HepG2 (cell line): ENCODE data around the gene OR1S2. TPM values are rescaled to one million over a fixed set of nuclear protein-coding genes. Genes with fewer than 3 reads are reported as not detected.

Experiments
- ATAC-seq: fragments of 200-7000 bp; cut with Tn5 transposase; 3 replicates; pipeline ENCODE4 v1.9.1; 2020; ENCODE audit warnings: mild to moderate bottlenecking, moderate library complexity
- BruUV-seq: library from RNA; stranded (reverse); fragments of 400-500 nt; replicated peaks from 2 replicates; lab custom pipeline; 2021; lab: Mats Ljungman, UMichigan
- CTCF ChIA-PET: fragments of 300-600 bp; formaldehyde crosslinking; extraction: SDS; loops from one replicate; lab custom pipeline; 2021; ENCODE audit warnings: low total read pairs, inconsistent platforms, low intra/inter-chr PET ratio; lab: Yijun Ruan, JAX
- POLR2A ChIA-PET: fragments of 350-600 bp; sonication (Branson Sonifier 250); formaldehyde crosslinking; loops from one replicate; lab custom pipeline; 2020; ENCODE audit warnings: antibody characterized with exemption, inconsistent platforms; lab: Yijun Ruan, JAX
- DNase-seq: peaks from one replicate; pipeline ENCODE4 v3.0.0-alpha.2; 2015; ENCODE audit warnings: low spot score
- FAIRE-seq: peaks from 3 replicates; lab custom pipeline; 2011; peaks lifted over from hg19 to GRCh38; lab: Jason Lieb, UNC
- H2AFZ ChIP-seq: one replicate; pipeline ENCODE4 v1.6.1; 2011; ENCODE audit warnings: low read length, inconsistent platforms
- H3K27ac ChIP-seq: fragments of 300-600 bp; 3 replicates; pipeline ENCODE4 v1.8.0; 2011; ENCODE audit warnings: mixed run types, mild to moderate bottlenecking, mixed read lengths, low read length, inconsistent platforms; ENCODE audit not compliant: insufficient read depth; ENCODE audit errors: extremely low read length
- H3K27me3 ChIP-seq, 2 experiments: fragments of 200-600 bp in 1 of 2; 2 replicates in 1 of 2; 3 replicates in 1 of 2; pipeline versions ENCODE4 v1.6.0 to v1.8.0; 2011; ENCODE audit warnings: low read length in 2 of 2, mild to moderate bottlenecking in 2 of 2, moderate library complexity in 2 of 2, inconsistent platforms in 1 of 2; ENCODE audit not compliant: insufficient read depth in 2 of 2, control insufficient read depth in 1 of 2
- H3K36me3 ChIP-seq, 2 experiments: fragments of 200-600 bp in 1 of 2; replicated peaks in 1 of 2; 2 replicates in 1 of 2; 3 replicates in 1 of 2; pipeline versions ENCODE4 v1.5.1 to v1.8.0; 2011; ENCODE audit warnings: low read length in 2 of 2, inconsistent platforms in 1 of 2; ENCODE audit not compliant: insufficient read depth in 2 of 2, control insufficient read depth in 1 of 2
- H3K4me1 ChIP-seq: 2 replicates; pipeline ENCODE4 v1.5.1; 2012; ENCODE audit warnings: low read length, inconsistent platforms; ENCODE audit not compliant: insufficient read depth
- H3K4me2 ChIP-seq: 2 replicates; pipeline ENCODE4 v1.6.0; 2011; ENCODE audit warnings: low read depth, low read length, inconsistent platforms
- H3K4me3 ChIP-seq, 3 experiments: fragments of 200-600 bp in 1 of 3; sonication (generic), shearing (Covaris generic) in 1 of 3; replicated peaks in 1 of 3; 2 replicates each; pipeline ENCODE4 v1.5.1; 2011 to 2016; ENCODE audit warnings: low read length in 3 of 3, inconsistent platforms in 2 of 3, low read depth in 2 of 3, mild to moderate bottlenecking in 2 of 3, control low read depth in 1 of 3, mixed read lengths in 1 of 3; ENCODE audit not compliant: insufficient read depth in 1 of 3
- H3K79me2 ChIP-seq: one replicate; pipeline ENCODE4 v1.6.1; 2011; ENCODE audit warnings: low read length, inconsistent platforms; ENCODE audit not compliant: insufficient read depth
- H3K9ac ChIP-seq: 2 replicates; pipeline ENCODE4 v1.6.0; 2011; ENCODE audit warnings: mild to moderate bottlenecking, low read depth, low read length, inconsistent platforms; ENCODE audit not compliant: insufficient read depth
- H3K9me3 ChIP-seq: 2 replicates; pipeline ENCODE4 v1.5.1; 2012; ENCODE audit warnings: mild to moderate bottlenecking, low read length
- H4K20me1 ChIP-seq: 2 replicates; pipeline ENCODE4 v1.6.0; 2011; ENCODE audit warnings: inconsistent platforms, mild to moderate bottlenecking, low read length, moderate library complexity; ENCODE audit not compliant: insufficient read depth
- NFAT5 ChIP-seq: sonication (generic); formaldehyde crosslinking; IDR thresholded peaks from 2 replicates; pipeline ENCODE4 v1.4.0; 2020; ENCODE audit warnings: missing genetic modification reagents
- ZEB1 ChIP-seq: IDR thresholded peaks from 2 replicates; pipeline ENCODE4 v1.6.1; 2012; ENCODE audit warnings: mild to moderate bottlenecking, low read depth, inconsistent platforms; ENCODE audit not compliant: insufficient replicate concordance
- ZNF788 ChIP-seq: sonication (generic); formaldehyde crosslinking; IDR thresholded peaks from 2 replicates; pipeline ENCODE4 v1.5.0; 2020; ENCODE audit warnings: mild to moderate bottlenecking, missing genetic modification reagents, borderline replicate concordance
- WGBS: methylation state at CpG from one replicate; pipeline ENCODE4 v1.1.6; 2017; ENCODE audit warnings: low lambda C conversion rate; 5-methylcytosine and 5-hydroxymethylcytosine counted together
- in situ Hi-C: cut with HindIII; loops from 2 replicates; pipeline ENCODE4 v1.10.0; 2017; ENCODE audit warnings: low pct_unique_long_range_greater_than_20kb; ENCODE audit not compliant: extremely low pct_ligation_motif_present
- intact Hi-C: fragments of 100-400 bp; cut with micrococcal nuclease; formaldehyde crosslinking; loops from one replicate; pipeline ENCODE4 v1.10.0; 2022; ENCODE audit not compliant: unreplicated experiment
- polyA plus RNA-seq, 8 experiments: library from polyadenylated mRNA; depleted of rRNA in 3 of 8; stranded (reverse) in 7 of 8; unstranded in 1 of 8; fragments of >200 nt; fragmentation: Illumina TruSeq in 4 of 8; extraction: Trizol in 4 of 8; gene quantifications; 2 replicates each; pipeline versions ENCODE4 v1.2.1 to v1.2.3, GENCODE V29; 2011 to 2016; ENCODE audit warnings: low read depth in 4 of 8, missing spikeins in 1 of 8, mixed read lengths in 1 of 8; ENCODE audit not compliant: insufficient read depth in 1 of 8
- total RNA-seq, 5 experiments: library from RNA; depleted of rRNA; stranded (reverse); fragments of >200 nt; fragmentation: Illumina TruSeq; extraction: Trizol; gene quantifications; 2 replicates each; pipeline ENCODE4 v1.2.3, GENCODE V29; 2016; ENCODE audit warnings: low read depth in 1 of 5

Gene OR1S2
- total and polyA plus RNA-seq, 2 of the 13 experiments (the other 11 are each of a cell fraction or from before 2014, with no cell fraction given): not detected

DNA sequence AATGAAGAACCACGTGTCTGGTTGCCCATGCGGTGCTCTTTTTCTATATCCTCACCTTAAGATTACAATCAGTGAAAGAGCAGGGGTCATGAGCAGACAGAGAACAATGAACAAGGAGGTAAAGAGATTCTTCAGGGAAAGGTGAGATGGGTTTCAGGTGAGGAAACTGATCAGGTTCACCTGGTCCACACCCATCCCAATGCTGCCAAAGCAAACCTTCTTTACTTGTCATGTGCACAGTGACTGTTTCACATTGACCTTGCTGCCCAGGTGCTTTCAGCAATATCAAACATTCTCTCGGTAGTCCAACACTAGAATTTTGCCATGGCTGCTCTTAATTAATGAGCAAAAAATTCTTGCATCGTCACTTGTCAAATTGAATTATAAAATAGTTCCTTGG is 39.6 kb downstream of the OR1S2 start:
- peak overlapping the region; percentile 40; the same call in 1 of the 2 replicates for H3K4me2 ChIP-seq
- no peaks in the 10 kb centered on the region for H4K20me1 ChIP-seq
- in situ Hi-C loops (loop anchor here (25.0 kb wide), 1 partner anchor 323 kb away; no protein-coding TSS in a partner anchor), intact Hi-C loops (no loop called here)
- no peak overlapping the region for H2AFZ ChIP-seq
- H3K9me3 ChIP-seq: no peaks in the 10 kb centered on the region
- no peaks in the 10 kb centered on the region for H3K36me3 ChIP-seq
- H3K4me1 ChIP-seq: peaks cover 51% of the 10 kb centered on the region
- POLR2A ChIA-PET: interaction anchor here (1.3 kb wide), 1 partner anchor 385 kb away, joined by 3 read pairs; no protein-coding TSS in a partner anchor
- no peaks in the 10 kb centered on the region for H3K79me2 ChIP-seq
- BruUV-seq: no TSS peak
- H3K27me3 ChIP-seq: no peaks in the 10 kb centered on the region
- 0 out of 2 replicates have a peak, but pooled peaks have one; percentile 21 for TF ChIP-seq ZNF788
- no peak for TF ChIP-seq NFAT5
- peak; percentile 12 for TF ChIP-seq ZEB1
- H3K4me3 ChIP-seq: peak overlapping the region in 1 of 3 experiments; percentile 4; a peak in 1 of 6 replicates
- CTCF ChIA-PET: no interaction called here
- no peak overlapping the region for H3K9ac ChIP-seq
- 93% methylated on average over 4 of the region's 4 CpGs for WGBS
- peak overlapping the region; percentile 73 for H3K27ac ChIP-seq
- DNase-seq (no peak), FAIRE-seq (no peak), ATAC-seq (no peak)

Other genes starting within 250 kb of the OR1S2 start
- gene OR9Q1, start 180.3 kb downstream of the OR1S2 start, total RNA-seq (2016; rRNA removed; fragmentation: Illumina TruSeq; extraction: Trizol): not detected in 2 replicates
- gene OR9Q1, start 180.3 kb downstream of the OR1S2 start, polyA plus RNA-seq (2011; rRNA removed): not detected in 2 replicates
- not detected in 2 replicates for gene OR6Q1, start 173.2 kb downstream of the OR1S2 start, total RNA-seq (2016; rRNA removed; fragmentation: Illumina TruSeq; extraction: Trizol)
- gene OR6Q1, start 173.2 kb downstream of the OR1S2 start, polyA plus RNA-seq (2011; rRNA removed): not detected in 2 replicates
- not detected in 2 replicates for gene OR9I1, start 78.6 kb downstream of the OR1S2 start, total RNA-seq (2016; rRNA removed; fragmentation: Illumina TruSeq; extraction: Trizol)
- not detected in 2 replicates for gene OR9I1, start 78.6 kb downstream of the OR1S2 start, polyA plus RNA-seq (2011; rRNA removed)
- not detected in 2 replicates for gene OR9Q2, start 15.1 kb downstream of the OR1S2 start, total RNA-seq (2016; rRNA removed; fragmentation: Illumina TruSeq; extraction: Trizol)
- not detected in 2 replicates for gene OR9Q2, start 15.1 kb downstream of the OR1S2 start, polyA plus RNA-seq (2011; rRNA removed)
- gene OR1S1, start 8.6 kb upstream of the OR1S2 start, total RNA-seq (2016; rRNA removed; fragmentation: Illumina TruSeq; extraction: Trizol): not detected in 2 replicates
- not detected in 2 replicates for gene OR1S1, start 8.6 kb upstream of the OR1S2 start, polyA plus RNA-seq (2011; rRNA removed)
- not detected in 2 replicates for gene OR10Q1, start 24.8 kb upstream of the OR1S2 start, total RNA-seq (2016; rRNA removed; fragmentation: Illumina TruSeq; extraction: Trizol)
- gene OR10Q1, start 24.8 kb upstream of the OR1S2 start, polyA plus RNA-seq (2011; rRNA removed): 0.12 and 0.13 TPM in 2 replicates
- gene OR10W1, start 64.1 kb upstream of the OR1S2 start, total RNA-seq (2016; rRNA removed; fragmentation: Illumina TruSeq; extraction: Trizol): not detected in 2 replicates
- gene OR10W1, start 64.1 kb upstream of the OR1S2 start, polyA plus RNA-seq (2011; rRNA removed): not detected in 2 replicates
- not detected in 2 replicates for gene OR5B17, start 154.9 kb upstream of the OR1S2 start, total RNA-seq (2016; rRNA removed; fragmentation: Illumina TruSeq; extraction: Trizol)
- gene OR5B17, start 154.9 kb upstream of the OR1S2 start, polyA plus RNA-seq (2011; rRNA removed): not detected in 2 replicates
- not detected in 2 replicates for gene OR5B3, start 202.7 kb upstream of the OR1S2 start, total RNA-seq (2016; rRNA removed; fragmentation: Illumina TruSeq; extraction: Trizol)
- gene OR5B3, start 202.7 kb upstream of the OR1S2 start, polyA plus RNA-seq (2011; rRNA removed): not detected in 2 replicates
- not detected in 2 replicates for gene OR5B2, start 224.0 kb upstream of the OR1S2 start, total RNA-seq (2016; rRNA removed; fragmentation: Illumina TruSeq; extraction: Trizol)
- gene OR5B2, start 224.0 kb upstream of the OR1S2 start, polyA plus RNA-seq (2011; rRNA removed): not detected in 2 replicates
- not detected in 2 replicates for gene OR5B12, start 238.1 kb upstream of the OR1S2 start, total RNA-seq (2016; rRNA removed; fragmentation: Illumina TruSeq; extraction: Trizol)
- 0.07 TPM in 1 of 2 replicates, not detected in the other for gene OR5B12, start 238.1 kb upstream of the OR1S2 start, polyA plus RNA-seq (2011; rRNA removed)